ENCODE data around the gene HMGCS1. TPM values are rescaled to one million over a fixed set of nuclear protein-coding genes. Genes with fewer than 3 reads are reported as not detected.
A peak's percentile ranks its signal among the peaks of the same experiment; 100 is the strongest.

The HMGCS1 gene
- total RNA-seq, result 23.7 TPM
- long read RNA-seq, partial matches to known transcripts, result 2 of 6 reads
- long read RNA-seq, other reads (novel, unspliced or antisense), result 2 of 6 reads

GRCh38 chr5:43313035-43313853, at the start of gene HMGCS1:
Gene HMGCS1, minus strand, starts transcription at chr5:43313412. Its CDS starts 14,447 bp downstream, at chr5:43298965.
- peaks cover 50% of the 10 kb centered on the region for H3K4me1 ChIP-seq
- peak; percentile 8 for TF ChIP-seq CTCF (IDR thresholded peaks at IDR 0.05; ENCODE audit: borderline replicate concordance)
- peak; percentile 98 for DNase-seq
- no peaks in the 10 kb centered on the region for H3K9me3 ChIP-seq (replicated peaks)
- H3K27me3 ChIP-seq (ENCODE audit: low read depth), result no peaks in the 10 kb centered on the region
- intact Hi-C loops (cut with micrococcal nuclease), result no loop called here
- peak within 1 kb of the TSS; percentile 94 for H3K4me3 ChIP-seq
- H3K27ac ChIP-seq (replicated peaks), result peak within 1 kb of the TSS; percentile 93
- no peaks in the 10 kb centered on the region for H3K36me3 ChIP-seq

- intact Hi-C loops (cut with micrococcal nuclease), result no loop called here
- Histone ChIP-seq H3K27ac (replicated peaks) (no peak overlapping the region), H3K4me3 (no peak overlapping the region), H3K36me3 (no peaks in the 10 kb centered on the region), H3K9me3 (replicated peaks) (peaks cover 21% of the 10 kb centered on the region), H3K27me3 (ENCODE audit: low read depth) (no peaks in the 10 kb centered on the region), H3K4me1 (no peaks in the 10 kb centered on the region)
- no peak for DNase-seq
- TF ChIP-seq CTCF (IDR thresholded peaks at IDR 0.05; ENCODE audit: borderline replicate concordance), result no peak
Observed at GRCh38 chr5:43358726-43359125, 45.5 kb upstream of the HMGCS1 start.

DNA sequence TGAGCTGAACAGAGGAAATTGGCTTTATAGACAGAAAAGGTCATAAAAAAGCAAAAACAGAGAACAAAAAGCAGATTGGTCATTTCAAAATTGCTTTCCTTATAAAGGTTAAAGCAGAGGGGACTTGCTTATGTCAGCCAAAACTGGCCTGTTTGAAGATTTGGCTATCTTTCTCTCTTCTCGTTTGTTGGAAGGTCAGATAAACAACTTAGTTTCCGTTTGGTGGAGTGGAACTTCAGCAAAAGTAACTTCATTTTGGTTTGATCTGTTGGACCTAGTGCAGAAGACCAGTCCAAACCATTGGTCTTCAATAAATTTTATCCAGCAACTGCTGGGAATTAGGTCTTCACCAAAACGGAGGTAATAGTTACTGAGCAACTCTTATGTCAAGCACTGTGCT, 45.1 kb upstream of the HMGCS1 start:
- TF ChIP-seq CTCF (IDR thresholded peaks at IDR 0.05; ENCODE audit: borderline replicate concordance), result no peak
- H3K27ac ChIP-seq (replicated peaks), result peak overlapping the region; percentile 22
- intact Hi-C loops (cut with micrococcal nuclease), result no loop called here

GRCh38 chr5:43357878-43358281, 44.7 kb upstream of the HMGCS1 start:
- Histone ChIP-seq H3K4me1 (no peaks in the 10 kb centered on the region), H3K27me3 (ENCODE audit: low read depth) (no peaks in the 10 kb centered on the region), H3K36me3 (no peaks in the 10 kb centered on the region), H3K27ac (replicated peaks) (peak overlapping the region; percentile 22), H3K4me3 (no peak overlapping the region), H3K9me3 (replicated peaks) (peaks cover 21% of the 10 kb centered on the region)
- no peak for DNase-seq
- intact Hi-C loops (cut with micrococcal nuclease), result no loop called here
- no peak for TF ChIP-seq CTCF (IDR thresholded peaks at IDR 0.05; ENCODE audit: borderline replicate concordance)

More for the DNA sequence above, 45.1 kb upstream of the HMGCS1 start:
- no peak overlapping the region for H3K4me3 ChIP-seq
- no peaks in the 10 kb centered on the region for H3K36me3 ChIP-seq
- no peaks in the 10 kb centered on the region for H3K27me3 ChIP-seq (ENCODE audit: low read depth)
- peaks cover 21% of the 10 kb centered on the region for H3K9me3 ChIP-seq (replicated peaks)
- no peaks in the 10 kb centered on the region for H3K4me1 ChIP-seq
- no peak for DNase-seq

GRCh38 chr5:43357067-43357466, 43.9 kb upstream of the HMGCS1 start:
- intact Hi-C loops (cut with micrococcal nuclease), result no loop called here
- H3K36me3 ChIP-seq, result no peaks in the 10 kb centered on the region
- no peak overlapping the region for H3K27ac ChIP-seq (replicated peaks)
- H3K27me3 ChIP-seq (ENCODE audit: low read depth), result no peaks in the 10 kb centered on the region
- H3K4me1 ChIP-seq, result no peaks in the 10 kb centered on the region
- DNase-seq, result no peak
- no peak overlapping the region for H3K4me3 ChIP-seq
- H3K9me3 ChIP-seq (replicated peaks), result peaks cover 21% of the 10 kb centered on the region
- no peak for TF ChIP-seq CTCF (IDR thresholded peaks at IDR 0.05; ENCODE audit: borderline replicate concordance)
